22Rv1 (cell line): ENCODE data around the gene SYTL3.

Source experiments
- CTCF ChIP-seq: fragments of 450-650 bp; IDR thresholded peaks from 2 replicates; pipeline ENCODE4 v1.5.1; 2017; ENCODE audit warnings: mild to moderate bottlenecking
- ZFX ChIP-seq: fragments of 450-650 bp; IDR thresholded peaks from 2 replicates; pipeline ENCODE4 v1.6.1; 2017; ENCODE audit warnings: antibody characterized with exemption, borderline replicate concordance

GRCh38 chr6:158785036-158785435 lies 135.2 kb downstream of the SYTL3 start:
- no peak for TF ChIP-seq CTCF
- TF ChIP-seq ZFX: no peak
